Measurements from ENCODE around the gene NDUFA8.

Gene NDUFA8

DNA sequence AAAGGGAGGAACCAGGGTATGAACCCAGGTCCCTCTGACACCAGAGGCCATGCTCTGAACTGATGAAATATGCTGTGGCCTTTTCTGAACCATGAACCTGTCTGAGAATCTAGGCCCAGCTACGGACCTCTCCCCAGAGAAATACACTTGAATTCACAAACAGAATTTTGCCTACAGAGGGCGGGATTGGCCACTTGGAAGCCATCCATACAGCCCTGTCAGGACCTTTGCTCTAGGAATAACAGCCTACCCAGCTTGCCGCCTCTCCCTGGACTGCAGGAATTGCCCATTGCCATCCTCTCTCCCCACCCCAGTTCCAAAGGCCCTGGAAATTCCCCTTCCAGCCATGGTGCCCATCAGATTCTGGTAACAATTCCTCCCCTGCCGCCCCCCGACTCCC, 26.7 kb upstream of the NDUFA8 start:
- TF ChIP-seq, protein P1, sequence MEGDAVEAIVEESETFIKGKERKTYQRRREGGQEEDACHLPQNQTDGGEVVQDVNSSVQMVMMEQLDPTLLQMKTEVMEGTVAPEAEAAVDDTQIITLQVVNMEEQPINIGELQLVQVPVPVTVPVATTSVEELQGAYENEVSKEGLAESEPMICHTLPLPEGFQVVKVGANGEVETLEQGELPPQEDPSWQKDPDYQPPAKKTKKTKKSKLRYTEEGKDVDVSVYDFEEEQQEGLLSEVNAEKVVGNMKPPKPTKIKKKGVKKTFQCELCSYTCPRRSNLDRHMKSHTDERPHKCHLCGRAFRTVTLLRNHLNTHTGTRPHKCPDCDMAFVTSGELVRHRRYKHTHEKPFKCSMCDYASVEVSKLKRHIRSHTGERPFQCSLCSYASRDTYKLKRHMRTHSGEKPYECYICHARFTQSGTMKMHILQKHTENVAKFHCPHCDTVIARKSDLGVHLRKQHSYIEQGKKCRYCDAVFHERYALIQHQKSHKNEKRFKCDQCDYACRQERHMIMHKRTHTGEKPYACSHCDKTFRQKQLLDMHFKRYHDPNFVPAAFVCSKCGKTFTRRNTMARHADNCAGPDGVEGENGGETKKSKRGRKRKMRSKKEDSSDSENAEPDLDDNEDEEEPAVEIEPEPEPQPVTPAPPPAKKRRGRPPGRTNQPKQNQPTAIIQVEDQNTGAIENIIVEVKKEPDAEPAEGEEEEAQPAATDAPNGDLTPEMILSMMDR (IDR thresholded peaks at IDR 0.05; ENCODE audit: low read depth, low read length): no peak
- H3K4me3 ChIP-seq (ENCODE audit: low read depth, low read length): no peak overlapping the region

DNA sequence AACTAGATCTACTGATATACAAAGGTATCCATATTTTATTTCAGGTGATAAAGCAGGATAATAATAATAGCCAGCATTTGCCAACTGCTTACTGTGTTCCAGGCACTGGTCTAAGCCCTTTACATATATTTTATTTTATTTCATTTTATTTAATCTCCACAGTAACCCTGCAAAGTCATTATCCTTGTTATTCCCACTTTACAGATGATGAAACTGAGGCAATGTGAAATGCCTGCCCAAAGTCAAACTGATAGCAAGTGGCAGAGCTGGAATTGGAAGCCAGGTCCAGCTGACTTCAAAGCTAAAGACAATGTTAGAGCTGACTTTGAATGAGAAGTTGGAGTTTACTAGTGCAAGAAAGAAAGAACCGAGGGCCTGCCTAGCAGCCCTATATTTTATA, 25.0 kb upstream of the NDUFA8 start:
- H3K4me3 ChIP-seq (ENCODE audit: low read depth, low read length): no peak overlapping the region
- TF ChIP-seq, protein P1 (IDR thresholded peaks at IDR 0.05; ENCODE audit: low read depth, low read length): no peak

DNA sequence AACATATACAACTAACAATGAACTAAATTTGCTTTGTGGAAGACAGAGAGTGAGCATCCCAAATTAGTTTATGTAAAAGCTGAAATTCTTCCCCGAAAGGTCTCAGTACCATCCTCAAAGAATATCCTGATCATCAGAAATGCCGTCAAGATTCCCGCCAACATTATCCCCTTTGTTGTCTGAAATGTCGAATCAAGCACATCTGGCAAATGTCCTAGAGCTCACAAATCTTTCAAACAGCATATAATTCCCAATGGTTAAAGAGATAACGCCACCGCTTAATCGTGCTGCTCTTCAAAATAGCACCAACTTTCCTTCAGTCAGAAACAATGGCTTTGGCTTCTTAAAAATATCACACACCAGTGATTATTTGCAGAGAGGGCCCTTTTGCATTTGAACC, 23.9 kb upstream of the NDUFA8 start:
- TF ChIP-seq, protein P1 (IDR thresholded peaks at IDR 0.05; ENCODE audit: low read depth, low read length): no peak
- no peak overlapping the region for H3K4me3 ChIP-seq (ENCODE audit: low read depth, low read length)

DNA sequence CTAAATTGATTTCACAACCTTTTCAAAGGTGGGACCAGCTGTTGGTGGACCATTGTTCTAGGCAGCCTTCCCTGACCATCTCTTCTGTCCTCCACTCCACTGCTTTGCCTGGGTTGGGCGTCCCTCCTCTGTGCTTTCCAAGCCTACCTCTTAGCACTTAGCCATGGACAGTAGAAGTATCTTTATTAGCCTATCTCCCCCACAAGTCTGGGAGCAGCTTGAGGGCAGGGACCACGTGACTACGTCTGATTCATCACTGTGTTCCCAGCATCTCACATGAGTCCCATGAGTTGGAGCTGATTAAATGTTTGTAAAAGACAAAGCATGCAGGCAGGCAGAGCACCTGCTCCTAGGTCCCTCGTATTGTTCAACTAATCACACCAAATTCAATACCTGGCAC, 21.1 kb upstream of the NDUFA8 start:
- no peak overlapping the region for H3K4me3 ChIP-seq (ENCODE audit: low read depth, low read length)
- TF ChIP-seq, protein P1 (IDR thresholded peaks at IDR 0.05; ENCODE audit: low read depth, low read length): no peak

DNA sequence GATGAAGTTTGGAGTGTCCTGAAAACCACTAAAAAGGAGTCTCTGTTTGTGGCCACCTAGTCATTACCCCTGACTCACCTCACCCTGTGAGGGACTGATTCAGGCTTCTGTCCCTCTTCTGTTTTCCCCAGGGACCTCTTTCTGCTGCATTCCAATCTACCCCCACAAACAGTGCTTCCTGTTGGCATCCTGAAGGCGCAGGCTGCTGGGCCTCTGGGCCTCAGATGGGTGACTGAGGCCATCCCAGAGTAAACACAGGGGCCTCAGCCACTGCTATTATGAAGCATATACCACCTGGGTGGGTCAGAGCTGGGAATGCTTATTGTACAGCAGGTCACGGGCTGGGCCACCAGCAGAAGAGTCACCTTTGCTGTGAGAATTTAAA, 20.1 kb upstream of the NDUFA8 start:
- TF ChIP-seq, protein P1 (IDR thresholded peaks at IDR 0.05; ENCODE audit: low read depth, low read length): no peak
- H3K4me3 ChIP-seq (ENCODE audit: low read depth, low read length): no peak overlapping the region

DNA sequence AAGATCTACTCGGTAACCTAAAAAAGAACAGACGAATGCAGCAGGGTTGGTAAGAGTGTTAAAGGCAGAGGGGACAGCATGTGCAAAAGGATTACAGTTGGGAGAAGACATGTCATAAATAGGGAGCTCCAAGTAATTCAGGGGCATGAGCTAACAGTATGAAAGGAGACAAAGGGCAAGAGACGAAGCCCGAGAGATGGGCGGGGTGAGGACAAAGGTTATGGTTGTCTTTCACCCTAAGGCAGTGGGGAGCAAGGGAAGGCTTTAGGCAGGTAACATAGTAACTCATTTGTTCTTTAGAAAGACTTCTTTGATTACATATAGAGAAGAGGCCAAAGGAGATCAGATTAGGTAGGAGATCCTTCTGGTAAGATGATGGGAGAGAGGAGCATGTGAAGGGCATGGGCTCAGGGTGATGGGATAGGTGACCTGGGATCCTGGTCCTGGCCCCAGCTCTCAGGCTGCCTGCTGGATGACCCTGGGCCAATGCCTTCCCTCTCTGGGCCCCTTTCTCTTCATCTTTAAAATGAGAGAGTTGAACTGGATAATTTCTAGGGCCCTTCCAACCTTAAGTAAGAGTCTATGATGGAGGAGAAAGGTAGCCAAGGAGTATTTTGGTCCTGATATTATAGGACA, 19.6 kb upstream of the NDUFA8 start:
- no peak overlapping the region for H3K4me3 ChIP-seq (ENCODE audit: low read depth, low read length)
- TF ChIP-seq, protein P1 (IDR thresholded peaks at IDR 0.05; ENCODE audit: low read depth, low read length): no peak

DNA sequence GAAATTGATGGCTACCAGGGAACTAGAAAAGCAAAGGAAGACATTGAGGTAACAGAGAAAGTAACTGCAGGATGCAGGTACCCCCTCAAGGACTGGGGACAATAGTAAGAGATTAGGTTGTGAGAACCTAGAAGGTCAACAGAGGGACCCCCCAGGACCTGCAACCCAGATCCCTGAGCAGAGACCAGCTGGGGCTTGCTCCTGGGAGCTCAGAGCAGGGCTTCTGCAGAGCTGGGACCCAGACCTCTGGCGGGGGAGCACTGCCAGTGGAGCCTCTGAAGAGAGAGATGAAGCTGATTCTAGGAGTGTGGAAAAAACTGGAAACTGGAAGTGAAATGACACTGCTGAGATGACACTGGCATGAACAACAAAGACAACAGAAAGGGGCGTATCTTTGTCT, 17.3 kb upstream of the NDUFA8 start:
- no peak overlapping the region for H3K4me3 ChIP-seq (ENCODE audit: low read depth, low read length)

More for the DNA sequence above, 17.3 kb upstream of the NDUFA8 start:
- TF ChIP-seq, protein P1 (IDR thresholded peaks at IDR 0.05; ENCODE audit: low read depth, low read length): no peak

All from WI38 (cell line).